ENCODE results near the gene FOXB2. TPM values are rescaled to one million over a fixed set of nuclear protein-coding genes. Genes with fewer than 3 reads are reported as not detected.

The FOXB2 gene
- total RNA-seq, 1 experiment from 2014 or later = not detected

GRCh38 chr9:77063645-77064285 is 44.3 kb downstream of the FOXB2 start:
- peak; percentile 94 for DNase-seq (ENCODE audit: low spot score)

- DNase-seq (ENCODE audit: low spot score) = no peak
Measured at GRCh38 chr9:77066388-77066787, 46.9 kb downstream of the FOXB2 start.

Other genes with a start within 250 kb of the FOXB2 start
- 3.6 and 9.3 TPM in 2 replicates for gene PRUNE2, start 113.5 kb upstream of the FOXB2 start, total RNA-seq (2014; rRNA removed; shearing (Covaris generic))
- gene VPS13A, start 157.9 kb downstream of the FOXB2 start, total RNA-seq (2014; rRNA removed; shearing (Covaris generic)) = 29.4 and 40.9 TPM in 2 replicates

Measured in A172 (cell line).